Activated CD4-positive, alpha-beta T cell treated with anti-CD3 and anti-CD28 coated beads, Interleukin-2, amount 50 U/mL, for 4 hours (primary cell): ENCODE results near the gene DACH1.
"Not testable (repeated sequence)": the region's sequence is repeated elsewhere in the genome, so short reads cannot be mapped to it uniquely, and the experiment has no call there.

Experiments
- DNase-seq, 2 experiments: peaks; one replicate each; pipeline ENCODE4 v3.0.0-alpha.2; 2020

Gene DACH1

GRCh38 chr13:71867131-71867814 is at the start of gene DACH1:
Gene DACH1 (minus strand): TSS chr13:71867204.
- no peak for DNase-seq

GRCh38 chr13:71913717-71914116 is 46.7 kb upstream of the DACH1 start:
- no peak for DNase-seq

GRCh38 chr13:71912524-71912923 is 45.5 kb upstream of the DACH1 start:
- DNase-seq = no peak

GRCh38 chr13:71906448-71906847 is 39.4 kb upstream of the DACH1 start:
- DNase-seq = no peak

- no peak for DNase-seq
Measured at GRCh38 chr13:71902676-71903075, 35.7 kb upstream of the DACH1 start.

GRCh38 chr13:71893506-71893905 is 26.5 kb upstream of the DACH1 start:
- not testable (repeated sequence) for DNase-seq

- no peak for DNase-seq
Measured at GRCh38 chr13:71886880-71887279, 19.9 kb upstream of the DACH1 start.

GRCh38 chr13:71882120-71882519 is 15.1 kb upstream of the DACH1 start:
- no peak for DNase-seq

- no peak for DNase-seq
Measured at GRCh38 chr13:71880753-71881541, 13.9 kb upstream of the DACH1 start.

- no peak for DNase-seq
Measured at GRCh38 chr13:71879808-71880344, 12.9 kb upstream of the DACH1 start.

- no peak for DNase-seq
Measured at GRCh38 chr13:71879129-71879535, 12.1 kb upstream of the DACH1 start.

- no peak for DNase-seq
Measured at GRCh38 chr13:71877256-71877653, 10.3 kb upstream of the DACH1 start.

GRCh38 chr13:71876648-71877255 is 9.7 kb upstream of the DACH1 start:
- no peak for DNase-seq

GRCh38 chr13:71875823-71876222 is 8.8 kb upstream of the DACH1 start:
- DNase-seq = no peak

GRCh38 chr13:71874458-71874857 is 7.5 kb upstream of the DACH1 start:
- no peak for DNase-seq

- no peak for DNase-seq
Measured at GRCh38 chr13:71873418-71874247, 6.6 kb upstream of the DACH1 start.

GRCh38 chr13:71871844-71872243 is 4.8 kb upstream of the DACH1 start:
- DNase-seq = no peak

GRCh38 chr13:71871176-71871754 is 4.3 kb upstream of the DACH1 start:
- no peak for DNase-seq

GRCh38 chr13:71870100-71870499 is 3.1 kb upstream of the DACH1 start:
- no peak for DNase-seq

- DNase-seq = no peak
Measured at GRCh38 chr13:71869274-71869673, 2.3 kb upstream of the DACH1 start.

GRCh38 chr13:71866335-71867130 is 471 bp downstream of the DACH1 start:
- no peak for DNase-seq
